Measurements from ENCODE around the gene GDF15.
"Not testable (repeated sequence)": the region's sequence is repeated elsewhere in the genome, so short reads cannot be mapped to it uniquely, and the experiment has no call there.

Gene GDF15

DNA sequence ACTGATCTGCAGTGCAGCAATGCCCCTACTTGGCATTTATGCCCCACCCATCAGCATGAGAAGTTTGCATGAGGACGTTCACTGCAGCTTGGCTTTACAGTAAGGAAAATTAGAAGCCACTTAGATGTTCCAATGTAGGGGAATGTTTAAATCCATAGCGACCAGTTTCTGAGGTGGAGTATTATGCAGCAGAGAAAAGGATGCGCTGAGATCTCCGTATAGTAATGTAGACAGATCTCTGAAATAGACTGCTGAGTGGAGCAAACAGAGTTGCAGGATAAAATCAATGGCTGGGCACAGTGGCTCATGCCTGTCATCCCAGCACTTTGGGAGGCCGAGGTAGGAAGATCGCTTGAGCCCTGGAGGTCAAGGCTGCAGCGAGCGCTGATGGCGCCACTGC, 35.5 kb upstream of the GDF15 start:
- no peak overlapping the region for H3K4me3 ChIP-seq (ENCODE audit: control insufficient read depth, low read depth, low read length)
- DNase-seq (ENCODE audit: low read depth) = no peak
- TF ChIP-seq, protein P1, sequence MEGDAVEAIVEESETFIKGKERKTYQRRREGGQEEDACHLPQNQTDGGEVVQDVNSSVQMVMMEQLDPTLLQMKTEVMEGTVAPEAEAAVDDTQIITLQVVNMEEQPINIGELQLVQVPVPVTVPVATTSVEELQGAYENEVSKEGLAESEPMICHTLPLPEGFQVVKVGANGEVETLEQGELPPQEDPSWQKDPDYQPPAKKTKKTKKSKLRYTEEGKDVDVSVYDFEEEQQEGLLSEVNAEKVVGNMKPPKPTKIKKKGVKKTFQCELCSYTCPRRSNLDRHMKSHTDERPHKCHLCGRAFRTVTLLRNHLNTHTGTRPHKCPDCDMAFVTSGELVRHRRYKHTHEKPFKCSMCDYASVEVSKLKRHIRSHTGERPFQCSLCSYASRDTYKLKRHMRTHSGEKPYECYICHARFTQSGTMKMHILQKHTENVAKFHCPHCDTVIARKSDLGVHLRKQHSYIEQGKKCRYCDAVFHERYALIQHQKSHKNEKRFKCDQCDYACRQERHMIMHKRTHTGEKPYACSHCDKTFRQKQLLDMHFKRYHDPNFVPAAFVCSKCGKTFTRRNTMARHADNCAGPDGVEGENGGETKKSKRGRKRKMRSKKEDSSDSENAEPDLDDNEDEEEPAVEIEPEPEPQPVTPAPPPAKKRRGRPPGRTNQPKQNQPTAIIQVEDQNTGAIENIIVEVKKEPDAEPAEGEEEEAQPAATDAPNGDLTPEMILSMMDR (IDR thresholded peaks at IDR 0.05; ENCODE audit: control insufficient read depth, insufficient read depth, low read depth, low read length, missing control alignments) = no peak

DNA sequence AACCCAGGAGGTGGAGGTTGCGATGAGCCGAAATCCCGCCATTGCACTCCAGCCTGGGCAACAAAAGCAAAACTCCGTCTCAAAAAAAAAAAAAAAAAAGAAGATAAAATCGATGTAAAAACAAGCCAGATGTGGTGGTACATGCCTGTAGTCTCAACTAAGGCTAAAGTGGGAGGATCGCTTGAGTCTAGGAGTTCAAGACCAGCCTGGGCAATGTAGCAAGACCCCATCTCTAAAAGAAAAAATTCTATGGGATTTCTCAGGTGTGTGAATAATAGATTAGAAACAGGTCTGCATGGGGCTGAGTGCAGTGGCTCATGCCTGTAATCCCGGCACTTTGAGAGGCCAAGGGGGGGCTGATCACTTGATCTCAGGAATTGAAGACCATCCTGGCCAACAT, 34.4 kb upstream of the GDF15 start:
- TF ChIP-seq, protein P1 (IDR thresholded peaks at IDR 0.05; ENCODE audit: control insufficient read depth, insufficient read depth, low read depth, low read length, missing control alignments) = no peak
- DNase-seq (ENCODE audit: low read depth) = no peak
- H3K4me3 ChIP-seq (ENCODE audit: control insufficient read depth, low read depth, low read length) = no peak overlapping the region

DNA sequence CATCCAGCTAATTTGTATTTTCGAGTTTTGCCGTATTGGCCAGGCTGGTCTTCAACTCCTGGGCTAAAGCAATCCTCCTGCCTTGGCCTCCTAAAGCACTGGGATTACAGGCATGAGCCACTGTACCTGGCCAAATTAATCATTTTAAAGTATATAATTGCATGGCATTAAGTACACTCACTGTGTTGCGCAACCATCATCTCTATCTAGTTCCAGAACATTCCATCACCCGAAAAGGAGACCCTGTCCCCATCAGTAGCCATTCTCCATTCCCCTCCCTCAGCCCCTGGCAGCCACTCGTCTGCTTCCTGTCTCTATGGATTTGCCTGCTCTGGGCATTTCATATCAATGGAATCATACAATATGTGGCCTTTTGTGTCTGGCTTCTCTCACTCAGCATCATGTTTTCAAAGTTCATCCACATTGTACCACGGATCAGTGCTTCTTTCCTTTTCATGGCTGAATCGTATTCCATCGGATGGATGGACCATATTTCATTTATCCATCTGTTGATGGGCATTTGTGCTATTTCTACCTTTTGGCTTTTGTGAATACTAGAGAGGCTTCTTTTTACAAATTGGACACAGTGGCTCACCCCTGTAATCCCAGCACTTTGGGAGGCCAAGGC, 32.5 kb upstream of the GDF15 start:
- no peak for DNase-seq (ENCODE audit: low read depth)
- H3K4me3 ChIP-seq (ENCODE audit: control insufficient read depth, low read depth, low read length) = no peak overlapping the region
- TF ChIP-seq, protein P1 (IDR thresholded peaks at IDR 0.05; ENCODE audit: control insufficient read depth, insufficient read depth, low read depth, low read length, missing control alignments) = no peak

DNA sequence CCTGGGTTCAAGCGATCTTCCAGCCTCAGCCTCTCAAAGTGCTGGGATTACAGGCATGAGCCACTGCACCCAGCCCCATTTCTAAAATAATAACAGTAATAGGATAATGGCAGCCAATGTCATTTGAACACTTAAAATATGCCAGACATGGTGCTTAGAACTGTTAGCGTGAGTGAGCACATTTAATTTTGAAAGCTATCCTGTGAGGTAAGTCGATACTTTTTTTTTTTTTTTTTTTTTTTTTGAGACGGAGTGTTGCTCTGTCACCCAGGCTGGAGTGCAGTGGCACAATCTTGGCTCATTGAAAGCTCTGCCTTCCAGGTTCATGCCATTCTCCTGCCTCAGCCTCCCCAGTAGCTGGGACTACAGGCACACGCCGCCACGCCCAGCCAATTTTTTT, 31.2 kb upstream of the GDF15 start:
- not testable (repeated sequence) for DNase-seq (ENCODE audit: low read depth)

DNA sequence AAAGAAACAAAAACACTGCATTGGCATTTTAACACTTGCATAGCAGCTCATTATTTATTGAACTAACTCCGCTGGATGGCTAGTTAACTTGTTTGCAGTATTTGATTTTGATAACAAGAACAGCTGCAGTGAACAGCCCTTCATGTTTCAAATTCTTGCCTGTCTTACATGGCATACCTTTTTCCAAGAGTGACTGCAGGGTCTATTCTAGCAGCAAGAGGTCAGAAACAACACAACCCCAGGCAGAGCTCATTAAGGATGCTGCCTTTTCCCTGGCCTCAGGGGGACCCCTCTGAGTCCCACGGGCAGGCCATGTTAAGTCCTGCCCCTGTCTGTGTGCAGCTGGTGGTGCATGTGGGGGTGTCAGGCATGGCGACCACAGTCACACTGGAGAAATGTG, 28.9 kb upstream of the GDF15 start:
- TF ChIP-seq, protein P1 (IDR thresholded peaks at IDR 0.05; ENCODE audit: control insufficient read depth, insufficient read depth, low read depth, low read length, missing control alignments) = no peak
- no peak for DNase-seq (ENCODE audit: low read depth)
- H3K4me3 ChIP-seq (ENCODE audit: control insufficient read depth, low read depth, low read length) = no peak overlapping the region

More for the DNA sequence above, 31.2 kb upstream of the GDF15 start:
- H3K4me3 ChIP-seq (ENCODE audit: control insufficient read depth, low read depth, low read length) = not testable (repeated sequence)

DNA sequence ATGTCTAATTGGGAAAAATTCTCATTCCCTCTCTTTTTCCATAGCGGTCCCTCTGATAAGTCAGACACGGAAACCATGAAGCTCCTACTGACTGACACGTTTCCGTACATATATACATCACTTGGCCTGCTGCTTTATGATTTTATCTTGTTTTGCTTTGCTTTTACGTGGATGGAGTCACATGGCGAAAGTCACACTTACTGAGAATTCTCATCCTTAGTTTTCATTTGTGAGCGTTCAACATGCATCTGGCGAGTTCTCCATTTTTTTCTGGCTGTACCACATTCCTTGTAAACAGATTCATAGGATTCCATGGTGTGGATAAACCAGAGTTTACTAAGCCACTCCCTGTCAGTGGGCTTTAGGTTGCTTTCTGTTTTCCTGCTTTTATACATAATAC, 24.3 kb upstream of the GDF15 start:
- TF ChIP-seq, protein P1 (IDR thresholded peaks at IDR 0.05; ENCODE audit: control insufficient read depth, insufficient read depth, low read depth, low read length, missing control alignments) = no peak
- no peak overlapping the region for H3K4me3 ChIP-seq (ENCODE audit: control insufficient read depth, low read depth, low read length)
- DNase-seq (ENCODE audit: low read depth) = no peak

DNA sequence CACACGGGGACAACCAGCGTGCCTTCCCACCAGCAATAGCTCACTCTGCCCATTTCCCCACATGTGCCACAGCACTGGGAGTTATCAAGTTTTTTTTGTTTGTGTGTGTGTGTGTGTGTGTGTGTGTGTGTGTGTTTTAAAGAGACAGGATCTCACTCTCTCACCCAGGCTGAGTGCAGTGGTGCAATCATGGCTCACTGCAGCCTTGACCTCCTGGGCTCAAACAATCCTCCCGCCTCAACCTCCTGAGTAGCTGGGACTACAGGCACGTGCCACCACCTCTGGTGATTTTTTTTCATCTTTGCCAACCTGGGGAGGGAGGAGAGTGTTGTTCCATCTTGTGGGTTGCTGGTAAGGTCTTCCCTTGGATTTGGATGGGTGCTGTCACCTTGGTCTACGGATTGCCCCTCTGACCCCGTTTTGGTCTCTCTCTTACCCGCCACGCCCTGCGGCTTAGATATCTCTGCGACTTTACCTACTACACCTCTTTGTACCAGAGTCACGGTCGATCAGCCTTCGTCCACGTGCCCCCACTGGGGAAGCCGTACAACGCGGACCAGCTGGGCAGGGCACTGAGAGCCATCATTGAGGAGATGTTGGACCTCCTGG, 22.9 kb upstream of the GDF15 start:
- DNase-seq (ENCODE audit: low read depth) = no peak
- TF ChIP-seq, protein P1 (IDR thresholded peaks at IDR 0.05; ENCODE audit: control insufficient read depth, insufficient read depth, low read depth, low read length, missing control alignments) = no peak
- no peak overlapping the region for H3K4me3 ChIP-seq (ENCODE audit: control insufficient read depth, low read depth, low read length)

Data from AG09309 (cell line).